Measurements from ENCODE around the gene ARMH4.
"Not testable (repeated sequence)": the region's sequence is repeated elsewhere in the genome, so short reads cannot be mapped to it uniquely, and the experiment has no call there.

ARMH4 gene

GRCh38 chr14:58146399-58146798, 5.6 kb downstream of the ARMH4 start:
- DNase-seq (ENCODE audit: low spot score), result no peak

GRCh38 chr14:58145936-58146335, 6.1 kb downstream of the ARMH4 start:
- no peak for DNase-seq (ENCODE audit: low spot score)

GRCh38 chr14:58143106-58143505, 8.9 kb downstream of the ARMH4 start:
- no peak for DNase-seq (ENCODE audit: low spot score)

GRCh38 chr14:58141893-58142292, 10.1 kb downstream of the ARMH4 start:
- no peak for DNase-seq (ENCODE audit: low spot score)

GRCh38 chr14:58138714-58139482, 13.1 kb downstream of the ARMH4 start:
- DNase-seq (ENCODE audit: low spot score), result no peak

GRCh38 chr14:58138031-58138713, 13.8 kb downstream of the ARMH4 start:
- no peak for DNase-seq (ENCODE audit: low spot score)

GRCh38 chr14:58133739-58134138, 18.3 kb downstream of the ARMH4 start:
- DNase-seq (ENCODE audit: low spot score), result peak; percentile 36

GRCh38 chr14:58131386-58131785, 20.6 kb downstream of the ARMH4 start:
- DNase-seq (ENCODE audit: low spot score), result no peak

GRCh38 chr14:58130116-58130782, 21.8 kb downstream of the ARMH4 start:
- no peak for DNase-seq (ENCODE audit: low spot score)

- DNase-seq (ENCODE audit: low spot score), result no peak
Observed at GRCh38 chr14:58129208-58129607, 22.8 kb downstream of the ARMH4 start.

- DNase-seq (ENCODE audit: low spot score), result no peak
Observed at GRCh38 chr14:58128416-58128815, 23.6 kb downstream of the ARMH4 start.

- DNase-seq (ENCODE audit: low spot score), result not testable (repeated sequence)
Observed at GRCh38 chr14:58122546-58122945, 29.5 kb downstream of the ARMH4 start.

GRCh38 chr14:58121530-58122186, 30.4 kb downstream of the ARMH4 start:
- no peak for DNase-seq (ENCODE audit: low spot score)

GRCh38 chr14:58119381-58119780, 32.6 kb downstream of the ARMH4 start:
- no peak for DNase-seq (ENCODE audit: low spot score)

GRCh38 chr14:58118097-58118815, 33.8 kb downstream of the ARMH4 start:
- no peak for DNase-seq (ENCODE audit: low spot score)

GRCh38 chr14:58109744-58110143, 42.3 kb downstream of the ARMH4 start:
- no peak for DNase-seq (ENCODE audit: low spot score)

- DNase-seq (ENCODE audit: low spot score), result no peak
Observed at GRCh38 chr14:58108717-58109116, 43.3 kb downstream of the ARMH4 start.

GRCh38 chr14:58107947-58108552, 44.0 kb downstream of the ARMH4 start:
- peak; percentile 48 for DNase-seq (ENCODE audit: low spot score)

GRCh38 chr14:58107041-58107440, 45.0 kb downstream of the ARMH4 start:
- no peak for DNase-seq (ENCODE audit: low spot score)

GRCh38 chr14:58106446-58106845, 45.6 kb downstream of the ARMH4 start:
- no peak for DNase-seq (ENCODE audit: low spot score)

GRCh38 chr14:58104808-58105207, 47.2 kb downstream of the ARMH4 start:
- DNase-seq (ENCODE audit: low spot score), result peak; percentile 41

Measured in AG08396 (cell line).